BE2C (cell line): ENCODE data around the gene NAV2.

ENCODE experiments used
- DNase-seq: peaks from one replicate; pipeline ENCODE4 v3.0.0-alpha.2; 2020
- H3K27me3 ChIP-seq: fragments of 250-450 bp; sonication (Bioruptor Pico); 2 replicates; pipeline ENCODE4 v1.5.1; 2020; ENCODE audit warnings: mild to moderate bottlenecking
- H3K36me3 ChIP-seq: fragments of 250-450 bp; sonication (Bioruptor Pico); 2 replicates; pipeline ENCODE4 v1.5.1; 2020; ENCODE audit warnings: mild to moderate bottlenecking
- H3K4me1 ChIP-seq: fragments of 250-450 bp; sonication (Bioruptor Pico); 2 replicates; pipeline ENCODE4 v1.5.1; 2020
- H3K4me3 ChIP-seq: 2 replicates; pipeline ENCODE4 v1.5.1; 2011; ENCODE audit warnings: low read depth, low read length
- H3K9me3 ChIP-seq: fragments of 250-450 bp; sonication (Bioruptor Pico); 2 replicates; pipeline ENCODE4 v1.5.1; 2020
- TF ChIP-seq, protein P1 (sequence below): IDR thresholded peaks from 2 replicates; pipeline ENCODE4 v1.5.1; 2012; ENCODE audit warnings: mild to moderate bottlenecking, low read depth, low read length

Gene NAV2

DNA sequence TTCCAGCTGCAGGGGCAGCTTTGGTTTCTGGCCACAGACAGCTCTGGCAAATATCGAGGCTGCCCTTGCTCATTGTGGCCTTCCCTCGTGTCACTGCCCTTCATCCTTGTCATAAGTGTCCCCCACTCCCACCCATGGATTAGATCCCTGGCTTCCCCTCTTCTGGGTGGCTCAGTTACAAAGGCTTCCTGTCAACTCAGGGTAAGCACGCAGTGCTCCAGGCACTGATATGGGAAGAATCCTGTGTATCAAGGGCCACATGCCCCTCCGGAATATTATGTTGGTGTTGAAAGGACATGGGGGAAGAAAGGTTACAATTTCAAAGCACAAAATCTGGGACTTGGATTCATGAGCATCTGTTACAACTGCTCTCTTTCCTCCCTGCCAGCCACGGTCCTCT lies 319.5 kb downstream of the NAV2 start:
- no peaks in the 10 kb centered on the region for H3K4me1 ChIP-seq
- H3K9me3 ChIP-seq: no peaks in the 10 kb centered on the region
- TF ChIP-seq, protein P1, sequence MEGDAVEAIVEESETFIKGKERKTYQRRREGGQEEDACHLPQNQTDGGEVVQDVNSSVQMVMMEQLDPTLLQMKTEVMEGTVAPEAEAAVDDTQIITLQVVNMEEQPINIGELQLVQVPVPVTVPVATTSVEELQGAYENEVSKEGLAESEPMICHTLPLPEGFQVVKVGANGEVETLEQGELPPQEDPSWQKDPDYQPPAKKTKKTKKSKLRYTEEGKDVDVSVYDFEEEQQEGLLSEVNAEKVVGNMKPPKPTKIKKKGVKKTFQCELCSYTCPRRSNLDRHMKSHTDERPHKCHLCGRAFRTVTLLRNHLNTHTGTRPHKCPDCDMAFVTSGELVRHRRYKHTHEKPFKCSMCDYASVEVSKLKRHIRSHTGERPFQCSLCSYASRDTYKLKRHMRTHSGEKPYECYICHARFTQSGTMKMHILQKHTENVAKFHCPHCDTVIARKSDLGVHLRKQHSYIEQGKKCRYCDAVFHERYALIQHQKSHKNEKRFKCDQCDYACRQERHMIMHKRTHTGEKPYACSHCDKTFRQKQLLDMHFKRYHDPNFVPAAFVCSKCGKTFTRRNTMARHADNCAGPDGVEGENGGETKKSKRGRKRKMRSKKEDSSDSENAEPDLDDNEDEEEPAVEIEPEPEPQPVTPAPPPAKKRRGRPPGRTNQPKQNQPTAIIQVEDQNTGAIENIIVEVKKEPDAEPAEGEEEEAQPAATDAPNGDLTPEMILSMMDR: no peak
- no peaks in the 10 kb centered on the region for H3K27me3 ChIP-seq
- no peak for DNase-seq
- H3K4me3 ChIP-seq: no peak overlapping the region
- no peaks in the 10 kb centered on the region for H3K36me3 ChIP-seq

- DNase-seq: no peak
- TF ChIP-seq, protein P1: no peak
- Histone ChIP-seq H3K4me1 (no peaks in the 10 kb centered on the region), H3K9me3 (no peaks in the 10 kb centered on the region), H3K36me3 (no peaks in the 10 kb centered on the region), H3K4me3 (no peak overlapping the region), H3K27me3 (no peaks in the 10 kb centered on the region)
These were observed 320.1 kb downstream of the NAV2 start for GRCh38 chr11:20032577-20033260.

- no peaks in the 10 kb centered on the region for H3K27me3 ChIP-seq
- H3K9me3 ChIP-seq: no peaks in the 10 kb centered on the region
- DNase-seq: no peak
- no peak overlapping the region for H3K4me3 ChIP-seq
- TF ChIP-seq, protein P1: no peak
- no peaks in the 10 kb centered on the region for H3K36me3 ChIP-seq
- no peaks in the 10 kb centered on the region for H3K4me1 ChIP-seq
These were observed 321.2 kb downstream of the NAV2 start for GRCh38 chr11:20033806-20034205.

DNA sequence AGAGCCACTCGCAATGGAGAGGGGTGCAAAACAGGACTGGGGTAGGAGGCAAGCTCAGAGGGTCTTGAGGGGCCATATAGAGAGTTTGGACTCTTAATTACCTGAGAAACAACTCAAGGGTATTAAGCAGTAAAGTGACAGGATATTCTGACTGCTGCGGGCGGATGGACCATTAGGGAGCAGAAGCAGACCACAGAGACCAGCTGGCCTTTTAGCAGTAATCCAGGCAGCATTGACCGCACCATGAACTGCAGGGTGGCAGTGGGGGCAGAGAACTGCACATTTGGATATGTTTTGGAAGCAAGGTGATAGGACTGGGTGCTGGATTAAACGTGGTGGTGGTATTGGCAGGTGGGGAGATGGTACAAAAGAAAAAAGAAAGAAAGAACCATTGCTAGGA lies 322.3 kb downstream of the NAV2 start:
- no peak overlapping the region for H3K4me3 ChIP-seq
- H3K36me3 ChIP-seq: no peaks in the 10 kb centered on the region
- no peaks in the 10 kb centered on the region for H3K9me3 ChIP-seq
- no peaks in the 10 kb centered on the region for H3K27me3 ChIP-seq
- no peaks in the 10 kb centered on the region for H3K4me1 ChIP-seq
- TF ChIP-seq, protein P1: no peak
- no peak for DNase-seq

DNA sequence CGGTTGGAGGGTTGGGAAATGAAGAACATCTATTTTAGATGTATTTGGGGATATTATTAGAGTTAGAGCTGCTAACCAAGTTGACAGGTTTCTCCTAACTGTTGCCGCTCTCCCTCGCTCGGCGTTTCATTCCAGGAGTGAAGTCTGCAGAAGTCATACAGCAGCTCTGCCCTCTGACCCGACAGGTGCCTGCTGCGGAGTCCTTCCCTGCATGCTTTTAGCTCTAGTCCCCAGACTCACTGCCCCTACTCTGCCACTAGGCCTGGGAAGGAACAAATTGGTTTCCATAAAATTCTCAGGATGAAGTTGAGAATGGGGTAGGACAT lies 322.7 kb downstream of the NAV2 start:
- Histone ChIP-seq H3K4me1 (no peaks in the 10 kb centered on the region), H3K4me3 (no peak overlapping the region), H3K36me3 (no peaks in the 10 kb centered on the region), H3K27me3 (no peaks in the 10 kb centered on the region), H3K9me3 (no peaks in the 10 kb centered on the region)
- TF ChIP-seq, protein P1: no peak
- DNase-seq: no peak

DNA sequence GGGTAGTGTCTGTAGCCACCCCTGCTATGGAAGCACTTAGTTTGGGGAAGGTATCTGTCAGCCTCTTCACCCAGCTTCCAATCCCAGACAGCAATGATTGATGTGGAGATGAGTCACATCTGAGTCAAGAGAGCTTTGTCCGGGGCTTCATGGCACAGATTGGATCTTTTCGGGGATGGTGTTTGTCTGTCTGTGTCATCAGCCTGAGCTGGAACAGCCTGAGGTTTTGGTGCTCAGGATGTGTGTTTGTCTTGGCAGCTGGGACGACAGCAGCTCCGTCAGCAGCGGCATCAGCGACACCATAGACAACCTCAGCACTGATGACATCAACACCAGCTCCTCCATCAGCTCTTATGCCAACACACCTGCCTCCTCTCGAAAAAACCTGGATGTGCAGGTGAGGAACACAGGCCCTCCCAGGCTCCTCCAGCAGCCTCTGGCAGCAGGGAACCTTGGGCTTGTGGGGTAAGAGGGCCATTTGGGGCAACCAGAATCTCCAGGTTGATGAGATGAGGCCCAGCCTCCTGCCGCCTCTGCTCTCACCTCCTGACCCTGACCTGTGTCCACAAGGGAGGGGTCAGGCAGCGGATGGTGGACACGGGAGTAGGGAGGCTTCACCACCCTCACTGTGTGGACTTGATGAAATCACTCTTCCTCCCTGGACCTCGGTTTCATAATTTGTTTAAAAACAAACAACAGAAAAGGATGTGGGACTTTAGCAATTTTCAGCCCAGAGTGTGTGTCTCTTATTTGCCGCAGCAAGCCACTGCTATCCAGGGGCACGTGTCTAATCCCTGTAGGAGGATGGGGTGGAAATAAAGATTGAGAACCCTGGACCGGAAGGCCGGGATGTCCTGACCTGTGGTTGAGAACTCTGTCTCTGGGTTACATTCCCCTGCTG lies 323.3 kb downstream of the NAV2 start:
- Histone ChIP-seq H3K4me1 (no peaks in the 10 kb centered on the region), H3K27me3 (no peaks in the 10 kb centered on the region), H3K36me3 (no peaks in the 10 kb centered on the region), H3K9me3 (no peaks in the 10 kb centered on the region), H3K4me3 (no peak overlapping the region)
- TF ChIP-seq, protein P1: no peak
- no peak for DNase-seq
